Astrocyte of the spinal cord (primary cell): Measurements from ENCODE around the gene CLP1.
"Not testable (repeated sequence)": the region's sequence is repeated elsewhere in the genome, so short reads cannot be mapped to it uniquely, and the experiment has no call there.

ENCODE experiments used
- DNase-seq: peaks from one replicate; pipeline ENCODE4 v3.0.0; 2011; ENCODE audit warnings: low read depth, low spot score
- H3K4me3 ChIP-seq: 2 replicates; pipeline ENCODE4 v1.5.1; 2011; ENCODE audit warnings: low read depth, mild to moderate bottlenecking, low read length, moderate library complexity
- CTCF ChIP-seq: IDR thresholded peaks from 2 replicates; pipeline ENCODE4 v1.5.1; 2012; ENCODE audit warnings: low read depth, mild to moderate bottlenecking, low read length, inconsistent platforms
- in situ Hi-C: cut with HindIII; loops from 2 replicates; pipeline ENCODE4 v1.10.0; 2017; ENCODE audit warnings: low sequenced_read_pairs

The CLP1 gene

GRCh38 chr11:57668434-57668782 lies 10.8 kb downstream of the CLP1 start:
- no peak for TF ChIP-seq CTCF
- in situ Hi-C loops = no loop called here
- no peak for DNase-seq
- peak overlapping the region; percentile 95 for H3K4me3 ChIP-seq

GRCh38 chr11:57674251-57674650 lies 16.7 kb downstream of the CLP1 start:
- no peak overlapping the region for H3K4me3 ChIP-seq
- no peak for TF ChIP-seq CTCF
- DNase-seq = no peak
- in situ Hi-C loops = no loop called here

GRCh38 chr11:57675176-57675941 lies 17.8 kb downstream of the CLP1 start:
- in situ Hi-C loops = no loop called here
- DNase-seq = no peak
- TF ChIP-seq CTCF = no peak
- no peak overlapping the region for H3K4me3 ChIP-seq

GRCh38 chr11:57679396-57679795 lies 21.8 kb downstream of the CLP1 start:
- no peak for DNase-seq
- H3K4me3 ChIP-seq = no peak overlapping the region
- TF ChIP-seq CTCF = no peak
- in situ Hi-C loops = no loop called here

GRCh38 chr11:57680552-57680874 lies 23.0 kb downstream of the CLP1 start:
- H3K4me3 ChIP-seq = no peak overlapping the region
- DNase-seq = no peak
- TF ChIP-seq CTCF = no peak
- in situ Hi-C loops = no loop called here

- H3K4me3 ChIP-seq = no peak overlapping the region
- DNase-seq = no peak
- in situ Hi-C loops = no loop called here
- no peak for TF ChIP-seq CTCF
Observed at GRCh38 chr11:57681168-57681567, 23.6 kb downstream of the CLP1 start.

- DNase-seq, in situ Hi-C loops, H3K4me3 ChIP-seq: not testable (repeated sequence)
Observed at GRCh38 chr11:57690474-57690873, 32.9 kb downstream of the CLP1 start.
